ENCODE results near the gene CACNA2D1. TPM values are rescaled to one million over a fixed set of nuclear protein-coding genes. Genes with fewer than 3 reads are reported as not detected.

CACNA2D1 gene
- total and polyA plus RNA-seq, 8 donors = 0.79 to 5.0 (median 2.1) TPM

GRCh38 chr7:82375129-82375528 lies 68.4 kb downstream of the CACNA2D1 start:
- no peak for FAIRE-seq
- H3K27ac ChIP-seq = no peak overlapping the region
- no peak overlapping the region for H3K4me3 ChIP-seq
- ATAC-seq = no peak
- WGBS, 2 donors = 91 to 93% methylated on average over 1 of the region's 1 CpG
- no peaks in the 10 kb centered on the region for H3K27me3 ChIP-seq
- TF ChIP-seq CTCF (IDR thresholded peaks at IDR 0.05) = no peak
- intact Hi-C loops (cut with DNase I) = no loop called here
- no peaks in the 10 kb centered on the region for H3K36me3 ChIP-seq
- H3K9me3 ChIP-seq = no peaks in the 10 kb centered on the region
- H3K4me1 ChIP-seq = no peaks in the 10 kb centered on the region
- no peak for DNase-seq

DNA sequence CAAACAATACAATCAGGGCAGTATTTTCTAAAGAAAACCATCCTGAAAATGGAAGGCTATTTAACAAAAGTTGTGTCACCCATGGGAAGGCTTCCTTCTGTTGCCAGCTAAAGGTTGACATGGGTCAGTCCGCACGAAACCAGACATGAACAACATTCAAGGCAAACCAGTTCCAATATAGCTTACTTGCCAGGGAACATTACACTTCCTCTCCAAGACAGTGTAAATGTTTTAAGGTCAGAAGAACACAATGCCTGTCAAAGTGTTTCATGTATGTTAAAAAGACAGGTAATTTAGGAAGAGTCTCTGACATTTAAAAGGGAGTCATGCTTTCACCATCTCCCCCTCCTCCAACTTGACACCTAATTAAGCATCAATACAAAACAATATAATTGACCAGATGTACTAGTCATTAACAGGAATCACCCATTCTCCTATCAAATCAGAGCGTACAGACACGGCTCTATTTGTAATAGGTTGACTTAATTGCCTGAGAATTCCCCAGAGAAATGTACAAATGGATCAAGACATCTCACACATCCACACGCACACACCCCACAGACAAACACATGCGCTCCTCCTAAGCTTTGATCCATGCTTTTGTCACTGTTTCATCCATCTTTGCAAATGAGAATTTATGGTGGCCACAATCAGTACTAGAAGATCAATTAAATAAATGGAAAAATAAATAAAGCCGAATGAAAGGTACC lies 69.5 kb downstream of the CACNA2D1 start:
- TF ChIP-seq CTCF (IDR thresholded peaks at IDR 0.05) = no peak
- H3K36me3 ChIP-seq = no peaks in the 10 kb centered on the region
- peak in 1 of 4 donors; percentile 30 for ATAC-seq
- no peak overlapping the region for H3K27ac ChIP-seq
- no peak for DNase-seq
- FAIRE-seq = no peak
- no peak overlapping the region for H3K4me3 ChIP-seq
- intact Hi-C loops (cut with DNase I) = no loop called here
- 53 to 56% methylated on average over 7 of the region's 7 CpGs for WGBS, 2 donors
- no peaks in the 10 kb centered on the region for H3K9me3 ChIP-seq
- H3K4me1 ChIP-seq = no peaks in the 10 kb centered on the region
- no peaks in the 10 kb centered on the region for H3K27me3 ChIP-seq

DNA sequence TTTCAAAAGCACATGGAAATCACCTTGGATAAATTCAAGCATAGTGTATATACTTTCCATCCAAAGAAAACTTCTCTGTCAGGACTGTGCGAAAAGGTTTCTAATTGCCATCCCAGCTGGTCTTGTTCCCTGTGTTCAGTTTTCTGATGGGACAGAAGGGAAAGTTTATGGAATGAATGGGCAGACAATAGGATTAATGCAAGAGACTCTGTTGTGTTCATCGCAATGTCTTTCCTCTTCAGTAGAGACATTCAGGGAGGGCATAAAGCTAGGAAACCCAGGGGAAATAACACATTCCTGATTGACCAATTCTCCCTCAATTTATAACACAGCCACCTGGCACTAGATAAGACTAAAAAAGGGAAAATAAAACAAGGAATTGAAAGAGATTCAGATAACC lies 78.9 kb downstream of the CACNA2D1 start:
- Histone ChIP-seq H3K4me1 (no peaks in the 10 kb centered on the region), H3K9me3 (no peaks in the 10 kb centered on the region), H3K36me3 (no peaks in the 10 kb centered on the region), H3K27ac (no peak overlapping the region), H3K27me3 (no peaks in the 10 kb centered on the region), H3K4me3 (no peak overlapping the region)
- 88% methylated on average over 2 of the region's 2 CpGs for WGBS, 2 donors
- TF ChIP-seq CTCF (IDR thresholded peaks at IDR 0.05) = no peak
- FAIRE-seq (no peak), ATAC-seq (no peak), DNase-seq (no peak)
- intact Hi-C loops (cut with DNase I) = no loop called here

GRCh38 chr7:82364048-82364447 lies 79.5 kb downstream of the CACNA2D1 start:
- 66 to 93% methylated on average over 1 of the region's 1 CpG for WGBS, 2 donors
- DNase-seq = no peak
- Histone ChIP-seq H3K4me1 (no peaks in the 10 kb centered on the region), H3K36me3 (no peaks in the 10 kb centered on the region), H3K27me3 (no peaks in the 10 kb centered on the region), H3K27ac (no peak overlapping the region), H3K9me3 (no peaks in the 10 kb centered on the region), H3K4me3 (no peak overlapping the region)
- ATAC-seq = no peak
- FAIRE-seq = no peak
- intact Hi-C loops (cut with DNase I) = no loop called here
- TF ChIP-seq CTCF (IDR thresholded peaks at IDR 0.05) = no peak

- no peaks in the 10 kb centered on the region for H3K27me3 ChIP-seq
- intact Hi-C loops (cut with DNase I) = no loop called here
Measured at GRCh38 chr7:82362129-82362706, 81.4 kb downstream of the CACNA2D1 start.

More at GRCh38 chr7:82362129-82362706, 81.4 kb downstream of the CACNA2D1 start:
- FAIRE-seq = no peak
- 63 to 74% methylated on average over 2 of the region's 2 CpGs for WGBS, 2 donors
- H3K27ac ChIP-seq = no peak overlapping the region
- no peak for DNase-seq
- no peak for TF ChIP-seq CTCF (IDR thresholded peaks at IDR 0.05)
- H3K4me1 ChIP-seq = no peaks in the 10 kb centered on the region
- H3K9me3 ChIP-seq = no peaks in the 10 kb centered on the region
- ATAC-seq = no peak
- H3K36me3 ChIP-seq = no peaks in the 10 kb centered on the region
- H3K4me3 ChIP-seq = no peak overlapping the region

All from pancreas (tissue), 10 donors.